C4-2B (cell line): ENCODE data around the gene STX8.

ENCODE experiments used
- CTCF ChIP-seq: fragments of 450-650 bp; conservative IDR thresholded peaks from 2 replicates; pipeline ENCODE4 v1.5.1; 2017; ENCODE audit warnings: mild to moderate bottlenecking
- ZFX ChIP-seq: fragments of 450-650 bp; IDR thresholded peaks from 2 replicates; pipeline ENCODE4 v1.6.1; 2017

DNA sequence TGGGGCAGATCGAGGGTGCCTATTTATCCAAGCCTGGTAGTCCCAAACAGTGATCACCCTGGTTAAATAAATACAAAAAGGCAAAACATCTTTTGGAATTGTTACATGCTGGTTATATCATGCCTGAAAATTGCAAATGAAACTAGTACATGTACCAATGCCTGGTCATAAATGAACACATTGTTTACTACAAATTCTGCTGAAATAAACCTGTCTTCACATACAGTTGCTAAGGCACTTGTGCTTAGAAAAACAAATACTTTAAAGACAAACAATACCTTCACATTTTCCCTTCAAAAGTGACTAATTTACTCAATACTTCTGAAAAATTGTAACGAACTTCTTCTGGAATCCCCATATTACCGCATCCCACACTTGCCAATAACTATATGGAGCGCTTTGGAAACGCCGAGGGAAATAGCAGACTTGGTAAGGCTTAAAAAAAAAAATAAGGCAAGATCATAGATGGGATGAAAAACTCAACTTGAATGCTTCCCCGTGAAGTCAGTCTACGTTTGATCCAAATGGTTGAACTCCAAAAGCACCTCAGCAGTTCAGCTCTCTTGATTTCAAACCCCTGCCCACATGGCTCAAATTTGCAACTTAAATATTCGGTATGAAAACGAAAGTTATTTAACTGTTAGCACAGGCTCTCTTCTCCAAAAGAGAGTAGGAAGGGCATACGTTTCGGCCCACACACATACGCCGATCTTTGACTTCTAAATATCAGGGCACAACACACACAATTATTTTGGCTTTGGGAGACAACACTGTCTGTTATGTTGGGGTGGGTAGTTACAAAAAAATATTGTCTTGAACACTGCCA lies 289.8 kb downstream of the STX8 start:
- no peak for TF ChIP-seq CTCF
- no peak for TF ChIP-seq ZFX
